Stimulated activated CD4-positive, alpha-beta T cell treated with anti-CD3 and anti-CD28 coated beads, Interleukin-15, amount 100 ng/mL, for 1 hour (primary cell): Measurements from ENCODE around the gene BPIFB3.

Experiments used
- DNase-seq, 2 donors: peaks; one replicate each; pipeline ENCODE4 v3.0.0-alpha.2; 2020; ENCODE audit warnings: low read depth in 1 of 2, low spot score in 1 of 2

The BPIFB3 gene

GRCh38 chr20:33015700-33016580 lies 37.8 kb upstream of the BPIFB3 start:
- no peak for DNase-seq

GRCh38 chr20:33016581-33017109 lies 37.1 kb upstream of the BPIFB3 start:
- no peak for DNase-seq

- DNase-seq = no peak
These were observed 36.2 kb upstream of the BPIFB3 start for GRCh38 chr20:33017542-33017941.

GRCh38 chr20:33018169-33018931 lies 35.4 kb upstream of the BPIFB3 start:
- no peak for DNase-seq

GRCh38 chr20:33019465-33020277 lies 34.0 kb upstream of the BPIFB3 start:
- no peak for DNase-seq

GRCh38 chr20:33020278-33021161 lies 33.2 kb upstream of the BPIFB3 start:
- no peak for DNase-seq

GRCh38 chr20:33021879-33022278 lies 31.8 kb upstream of the BPIFB3 start:
- no peak for DNase-seq

- DNase-seq = no peak
These were observed 31.4 kb upstream of the BPIFB3 start for GRCh38 chr20:33022289-33022688.

- DNase-seq = no peak
These were observed 30.8 kb upstream of the BPIFB3 start for GRCh38 chr20:33022694-33023438.

- no peak for DNase-seq
These were observed 30.1 kb upstream of the BPIFB3 start for GRCh38 chr20:33023439-33024242.

GRCh38 chr20:33024243-33024560 lies 29.5 kb upstream of the BPIFB3 start:
- no peak for DNase-seq

- no peak for DNase-seq
These were observed 28.9 kb upstream of the BPIFB3 start for GRCh38 chr20:33024609-33025317.

GRCh38 chr20:33025318-33025876 lies 28.3 kb upstream of the BPIFB3 start:
- DNase-seq = no peak

- no peak for DNase-seq
These were observed 27.5 kb upstream of the BPIFB3 start for GRCh38 chr20:33026072-33026778.

GRCh38 chr20:33026779-33027759 lies 26.6 kb upstream of the BPIFB3 start:
- DNase-seq = no peak
